Measurements from ENCODE around the gene SLC6A12.

The SLC6A12 gene

DNA sequence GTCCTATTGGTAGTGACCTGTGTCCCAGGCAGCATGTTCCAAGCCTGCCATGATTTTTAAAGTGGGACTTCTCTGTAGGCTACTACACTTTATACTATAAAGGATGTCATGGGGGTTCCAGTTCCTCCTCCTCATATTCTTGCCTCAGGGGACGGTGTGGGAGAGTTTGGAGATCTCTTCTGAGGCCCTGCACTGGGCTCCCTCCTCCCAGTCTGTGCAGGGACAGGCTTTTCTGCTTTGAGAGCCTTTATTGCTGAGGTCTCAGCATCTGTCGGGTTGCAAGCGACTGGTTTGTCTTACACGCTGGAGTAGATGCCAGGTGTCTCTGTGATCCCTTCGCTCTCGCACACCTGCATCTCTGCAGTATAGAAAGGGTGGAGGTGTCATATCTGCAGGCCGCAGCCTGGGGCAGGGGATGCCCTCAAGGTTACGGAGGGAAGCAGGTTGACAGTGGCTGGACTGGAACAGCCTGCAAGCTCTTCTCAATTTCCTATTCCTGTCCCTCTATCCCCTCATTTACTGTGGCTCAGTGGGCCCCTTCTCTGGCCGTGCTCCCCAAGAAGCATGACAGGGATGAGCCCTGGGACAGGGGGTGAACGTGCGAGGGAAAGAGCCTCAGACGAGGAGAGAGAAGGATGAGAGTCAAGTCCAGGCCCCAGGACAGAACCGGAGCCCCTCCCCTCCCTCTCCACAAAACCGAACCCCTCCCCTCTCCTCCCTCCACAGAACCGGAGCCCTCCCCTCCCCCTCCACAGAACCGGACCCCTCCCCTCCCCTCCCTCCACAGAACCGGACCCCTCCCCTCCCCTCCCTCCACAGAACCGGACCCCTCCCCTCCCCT is 51.3 kb downstream of the SLC6A12 start:
- no peaks in the 10 kb centered on the region for H3K9me3 ChIP-seq (ENCODE audit: control insufficient read depth, insufficient read depth, low read length)
- H3K9ac ChIP-seq (ENCODE audit: low read depth, low read length): no peak overlapping the region
- no peak overlapping the region for H3K4me3 ChIP-seq (ENCODE audit: low read depth, low read length)
- no peaks in the 10 kb centered on the region for H3K36me3 ChIP-seq (ENCODE audit: control insufficient read depth, insufficient read depth, low read length)
- H3K4me1 ChIP-seq (ENCODE audit: control insufficient read depth, insufficient read depth, low read length): no peaks in the 10 kb centered on the region
- H3K27me3 ChIP-seq (ENCODE audit: control insufficient read depth, insufficient read depth, low read length): peaks cover 3% of the 10 kb centered on the region

DNA sequence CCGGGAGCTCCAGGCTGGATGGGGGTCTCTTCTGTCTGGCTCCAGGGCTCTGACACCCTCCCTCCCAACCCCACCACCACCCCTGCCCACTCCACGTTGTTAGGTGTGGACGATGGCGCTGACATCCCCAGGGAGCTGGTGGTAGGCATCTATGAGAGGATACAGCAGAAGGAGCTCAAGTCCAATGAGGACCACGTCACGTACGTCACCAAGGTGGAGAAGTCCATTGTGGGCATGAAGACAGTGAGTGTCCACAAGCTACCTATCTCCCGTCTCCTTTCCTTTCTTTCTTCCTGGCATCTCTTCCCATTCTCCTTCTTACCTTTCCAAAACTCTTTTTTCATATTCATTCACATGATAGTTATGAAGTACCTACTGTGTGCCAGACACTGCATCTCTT is 52.1 kb downstream of the SLC6A12 start:
- H3K4me1 ChIP-seq (ENCODE audit: control insufficient read depth, insufficient read depth, low read length): no peaks in the 10 kb centered on the region
- H3K27me3 ChIP-seq (ENCODE audit: control insufficient read depth, insufficient read depth, low read length): peaks cover 3% of the 10 kb centered on the region
- no peak overlapping the region for H3K4me3 ChIP-seq (ENCODE audit: low read depth, low read length)
- no peaks in the 10 kb centered on the region for H3K36me3 ChIP-seq (ENCODE audit: control insufficient read depth, insufficient read depth, low read length)
- H3K9me3 ChIP-seq (ENCODE audit: control insufficient read depth, insufficient read depth, low read length): no peaks in the 10 kb centered on the region
- H3K9ac ChIP-seq (ENCODE audit: low read depth, low read length): no peak overlapping the region

- Histone ChIP-seq H3K4me1 (ENCODE audit: control insufficient read depth, insufficient read depth, low read length) (no peaks in the 10 kb centered on the region), H3K27me3 (ENCODE audit: control insufficient read depth, insufficient read depth, low read length) (peaks cover 3% of the 10 kb centered on the region), H3K9me3 (ENCODE audit: control insufficient read depth, insufficient read depth, low read length) (no peaks in the 10 kb centered on the region), H3K4me3 (ENCODE audit: low read depth, low read length) (no peak overlapping the region), H3K9ac (ENCODE audit: low read depth, low read length) (no peak overlapping the region), H3K36me3 (ENCODE audit: control insufficient read depth, insufficient read depth, low read length) (no peaks in the 10 kb centered on the region)
Observed at GRCh38 chr12:160858-161257, 53.1 kb downstream of the SLC6A12 start.

GRCh38 chr12:159156-159782 is 54.7 kb downstream of the SLC6A12 start:
- no peaks in the 10 kb centered on the region for H3K36me3 ChIP-seq (ENCODE audit: control insufficient read depth, insufficient read depth, low read length)

DNA sequence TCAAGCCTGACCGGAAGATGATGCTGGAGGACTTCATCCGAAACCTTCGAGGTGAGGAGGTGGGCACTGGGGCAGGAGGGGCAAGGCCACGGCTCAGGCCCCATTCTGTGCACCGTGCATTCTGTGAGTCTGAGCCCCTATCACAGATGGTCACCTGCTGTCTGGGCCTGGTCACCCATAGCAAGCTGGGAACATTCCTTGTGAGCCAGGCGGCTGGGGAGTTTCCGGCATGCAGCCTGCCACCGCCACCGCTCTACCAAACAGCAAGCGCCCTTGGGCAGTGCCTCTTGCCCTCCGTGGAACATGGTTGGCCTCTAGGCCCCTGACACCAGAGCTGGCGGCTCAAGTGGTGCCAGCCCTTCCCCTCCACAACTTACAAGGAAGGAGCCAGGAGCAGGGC is 56.3 kb downstream of the SLC6A12 start:
- H3K4me1 ChIP-seq (ENCODE audit: control insufficient read depth, insufficient read depth, low read length): no peaks in the 10 kb centered on the region
- H3K36me3 ChIP-seq (ENCODE audit: control insufficient read depth, insufficient read depth, low read length): no peaks in the 10 kb centered on the region
- no peak overlapping the region for H3K4me3 ChIP-seq (ENCODE audit: low read depth, low read length)
- no peaks in the 10 kb centered on the region for H3K9me3 ChIP-seq (ENCODE audit: control insufficient read depth, insufficient read depth, low read length)
- H3K27me3 ChIP-seq (ENCODE audit: control insufficient read depth, insufficient read depth, low read length): no peaks in the 10 kb centered on the region
- H3K9ac ChIP-seq (ENCODE audit: low read depth, low read length): no peak overlapping the region

More at GRCh38 chr12:159156-159782, 54.7 kb downstream of the SLC6A12 start:
- H3K27me3 ChIP-seq (ENCODE audit: control insufficient read depth, insufficient read depth, low read length): peaks cover 3% of the 10 kb centered on the region
- no peak overlapping the region for H3K9ac ChIP-seq (ENCODE audit: low read depth, low read length)
- no peaks in the 10 kb centered on the region for H3K4me1 ChIP-seq (ENCODE audit: control insufficient read depth, insufficient read depth, low read length)
- no peaks in the 10 kb centered on the region for H3K9me3 ChIP-seq (ENCODE audit: control insufficient read depth, insufficient read depth, low read length)
- no peak overlapping the region for H3K4me3 ChIP-seq (ENCODE audit: low read depth, low read length)

- H3K36me3 ChIP-seq (ENCODE audit: control insufficient read depth, insufficient read depth, low read length): no peaks in the 10 kb centered on the region
- no peak overlapping the region for H3K4me3 ChIP-seq (ENCODE audit: low read depth, low read length)
- no peaks in the 10 kb centered on the region for H3K4me1 ChIP-seq (ENCODE audit: control insufficient read depth, insufficient read depth, low read length)
- no peak overlapping the region for H3K9ac ChIP-seq (ENCODE audit: low read depth, low read length)
- no peaks in the 10 kb centered on the region for H3K27me3 ChIP-seq (ENCODE audit: control insufficient read depth, insufficient read depth, low read length)
- no peaks in the 10 kb centered on the region for H3K9me3 ChIP-seq (ENCODE audit: control insufficient read depth, insufficient read depth, low read length)
Observed at GRCh38 chr12:156945-157344, 57.0 kb downstream of the SLC6A12 start.

DNA sequence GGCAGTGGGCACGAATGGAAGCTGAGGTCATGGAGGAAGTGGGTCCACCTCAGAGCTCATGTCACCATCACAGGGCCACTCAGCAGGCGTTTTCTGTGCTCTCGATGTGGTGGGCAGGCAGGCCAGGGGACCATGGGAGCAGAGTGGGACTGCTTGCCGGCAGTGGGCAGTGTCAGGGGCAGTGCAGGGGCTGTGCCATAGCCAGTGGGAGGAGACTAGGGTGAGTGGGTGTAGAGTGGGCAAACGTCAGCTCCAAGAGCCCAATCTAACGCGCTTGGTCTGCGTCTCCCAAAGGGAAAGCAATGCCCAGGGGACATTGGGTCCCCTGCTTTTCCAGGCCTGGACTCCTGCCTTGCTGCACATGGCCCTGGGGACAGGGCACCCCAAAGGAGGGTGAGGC is 58.3 kb downstream of the SLC6A12 start:
- Histone ChIP-seq H3K4me1 (ENCODE audit: control insufficient read depth, insufficient read depth, low read length) (no peaks in the 10 kb centered on the region), H3K9ac (ENCODE audit: low read depth, low read length) (no peak overlapping the region), H3K27me3 (ENCODE audit: control insufficient read depth, insufficient read depth, low read length) (no peaks in the 10 kb centered on the region), H3K4me3 (ENCODE audit: low read depth, low read length) (no peak overlapping the region), H3K9me3 (ENCODE audit: control insufficient read depth, insufficient read depth, low read length) (no peaks in the 10 kb centered on the region), H3K36me3 (ENCODE audit: control insufficient read depth, insufficient read depth, low read length) (no peaks in the 10 kb centered on the region)

DNA sequence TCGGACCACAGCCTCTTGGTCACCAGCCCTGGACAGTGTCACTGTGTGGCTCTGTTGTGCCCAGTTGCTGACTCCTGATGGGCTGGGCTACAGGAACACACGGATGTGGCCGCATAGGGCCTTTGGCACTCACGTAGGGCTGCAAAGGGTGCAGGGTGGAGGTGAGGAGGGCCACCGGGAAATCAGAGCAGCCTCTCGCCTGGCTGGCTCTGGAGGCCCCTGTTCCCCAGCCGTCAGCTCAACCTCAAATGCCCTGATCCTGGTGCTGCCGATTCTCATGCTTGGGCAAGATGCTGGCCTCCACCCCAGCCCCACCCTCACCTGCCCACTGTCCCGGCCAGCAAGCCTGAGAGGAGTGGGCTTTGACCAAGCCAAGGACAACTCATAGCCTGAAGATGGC is 59.0 kb downstream of the SLC6A12 start:
- Histone ChIP-seq H3K9me3 (ENCODE audit: control insufficient read depth, insufficient read depth, low read length) (no peaks in the 10 kb centered on the region), H3K36me3 (ENCODE audit: control insufficient read depth, insufficient read depth, low read length) (no peaks in the 10 kb centered on the region), H3K9ac (ENCODE audit: low read depth, low read length) (no peak overlapping the region), H3K4me1 (ENCODE audit: control insufficient read depth, insufficient read depth, low read length) (no peaks in the 10 kb centered on the region), H3K27me3 (ENCODE audit: control insufficient read depth, insufficient read depth, low read length) (no peaks in the 10 kb centered on the region), H3K4me3 (ENCODE audit: low read depth, low read length) (no peak overlapping the region)

DNA sequence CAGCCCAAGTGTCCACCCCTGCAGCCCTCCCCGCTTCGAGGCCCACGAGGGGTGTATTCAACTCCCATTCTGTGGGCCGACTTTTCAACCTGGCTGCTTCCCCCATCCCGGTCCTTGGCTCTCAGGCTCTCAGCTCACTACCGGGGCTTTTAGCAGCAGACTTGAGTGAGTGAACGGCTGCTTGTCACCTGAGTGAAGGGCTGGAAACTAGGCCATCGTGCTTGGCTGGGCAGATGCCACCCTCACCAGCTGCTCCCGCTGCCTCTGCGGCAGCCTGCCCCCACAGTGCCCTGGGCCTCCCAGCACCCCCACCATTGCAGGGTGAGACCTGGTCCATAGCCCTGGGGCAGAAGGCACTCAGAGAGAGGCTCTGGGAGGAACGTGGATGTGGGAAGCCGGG is 59.9 kb downstream of the SLC6A12 start:
- no peak overlapping the region for H3K4me3 ChIP-seq (ENCODE audit: low read depth, low read length)
- H3K9me3 ChIP-seq (ENCODE audit: control insufficient read depth, insufficient read depth, low read length): no peaks in the 10 kb centered on the region
- H3K4me1 ChIP-seq (ENCODE audit: control insufficient read depth, insufficient read depth, low read length): no peaks in the 10 kb centered on the region
- no peaks in the 10 kb centered on the region for H3K27me3 ChIP-seq (ENCODE audit: control insufficient read depth, insufficient read depth, low read length)
- H3K9ac ChIP-seq (ENCODE audit: low read depth, low read length): no peak overlapping the region
- H3K36me3 ChIP-seq (ENCODE audit: control insufficient read depth, insufficient read depth, low read length): no peaks in the 10 kb centered on the region

DNA sequence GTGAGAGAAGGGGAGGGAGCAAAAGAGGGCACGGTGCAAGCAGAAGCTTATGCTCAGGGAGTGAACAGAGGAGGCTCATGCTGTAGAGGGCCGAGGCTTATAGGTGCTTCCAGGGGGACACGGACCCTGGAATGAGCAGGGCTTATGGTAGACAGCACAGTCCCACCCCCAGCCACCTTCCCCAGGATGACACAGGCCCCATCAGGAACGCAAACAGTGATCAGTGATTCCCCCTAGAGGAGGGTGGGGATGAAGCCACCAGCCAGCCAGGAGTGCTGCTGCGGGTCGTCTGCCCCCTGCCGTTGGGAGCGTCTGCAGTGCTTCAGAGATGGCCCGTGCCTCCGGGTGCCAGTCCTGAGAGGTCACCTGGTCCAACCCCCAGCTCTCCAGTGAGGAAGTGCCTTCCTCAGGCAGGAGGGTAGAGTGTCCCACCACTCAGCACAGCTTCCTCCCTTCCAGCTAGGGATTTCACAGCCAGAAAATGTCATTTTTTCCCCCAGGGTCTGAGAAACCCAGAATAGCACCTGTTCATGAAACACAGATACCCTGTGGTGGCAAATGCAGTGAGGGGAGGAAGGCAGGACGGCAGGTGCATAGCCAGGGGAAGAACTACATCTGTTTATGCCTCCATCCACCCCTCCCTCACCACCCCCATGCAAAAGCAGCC is 60.7 kb downstream of the SLC6A12 start:
- Histone ChIP-seq H3K4me3 (ENCODE audit: low read depth, low read length) (peak overlapping the region; percentile 15), H3K9ac (ENCODE audit: low read depth, low read length) (no peak overlapping the region), H3K9me3 (ENCODE audit: control insufficient read depth, insufficient read depth, low read length) (no peaks in the 10 kb centered on the region), H3K4me1 (ENCODE audit: control insufficient read depth, insufficient read depth, low read length) (no peaks in the 10 kb centered on the region), H3K27me3 (ENCODE audit: control insufficient read depth, insufficient read depth, low read length) (no peaks in the 10 kb centered on the region), H3K36me3 (ENCODE audit: control insufficient read depth, insufficient read depth, low read length) (no peaks in the 10 kb centered on the region)

GRCh38 chr12:152440-152839 is 61.5 kb downstream of the SLC6A12 start:
- Histone ChIP-seq H3K4me1 (ENCODE audit: control insufficient read depth, insufficient read depth, low read length) (no peaks in the 10 kb centered on the region), H3K4me3 (ENCODE audit: low read depth, low read length) (no peak overlapping the region), H3K36me3 (ENCODE audit: control insufficient read depth, insufficient read depth, low read length) (no peaks in the 10 kb centered on the region), H3K27me3 (ENCODE audit: control insufficient read depth, insufficient read depth, low read length) (no peaks in the 10 kb centered on the region), H3K9ac (ENCODE audit: low read depth, low read length) (no peak overlapping the region), H3K9me3 (ENCODE audit: control insufficient read depth, insufficient read depth, low read length) (no peaks in the 10 kb centered on the region)

DNA sequence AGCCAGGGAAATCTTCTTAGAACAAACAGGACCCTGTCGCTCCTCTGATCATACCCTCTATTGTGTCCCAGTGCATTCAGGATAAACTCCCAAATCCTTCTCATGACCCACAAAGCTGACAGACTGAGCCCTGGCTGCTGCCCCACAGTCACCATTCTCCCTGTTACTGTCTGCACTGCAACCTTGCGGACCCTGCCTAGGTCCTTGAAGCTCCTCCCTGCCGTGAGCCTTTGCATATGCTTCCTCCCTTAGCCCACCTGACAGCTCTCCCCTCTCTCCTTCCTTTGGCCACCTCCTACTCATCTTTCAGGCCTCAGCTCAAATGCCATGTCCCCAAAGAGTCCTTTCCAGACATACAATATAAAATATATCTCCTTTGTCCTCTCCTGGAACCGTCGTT is 62.4 kb downstream of the SLC6A12 start:
- H3K9ac ChIP-seq (ENCODE audit: low read depth, low read length): no peak overlapping the region
- no peaks in the 10 kb centered on the region for H3K4me1 ChIP-seq (ENCODE audit: control insufficient read depth, insufficient read depth, low read length)
- H3K27me3 ChIP-seq (ENCODE audit: control insufficient read depth, insufficient read depth, low read length): no peaks in the 10 kb centered on the region
- H3K9me3 ChIP-seq (ENCODE audit: control insufficient read depth, insufficient read depth, low read length): no peaks in the 10 kb centered on the region
- H3K36me3 ChIP-seq (ENCODE audit: control insufficient read depth, insufficient read depth, low read length): no peaks in the 10 kb centered on the region
- no peak overlapping the region for H3K4me3 ChIP-seq (ENCODE audit: low read depth, low read length)
